Measurements from ENCODE around the gene REL.

GRCh38 chr2:60925994-60926740 is 44.8 kb downstream of the REL start:
- TF ChIP-seq MEF2A (IDR thresholded peaks at IDR 0.05; ENCODE audit: borderline replicate concordance, low read depth), result no peak
- TF ChIP-seq, protein P1, sequence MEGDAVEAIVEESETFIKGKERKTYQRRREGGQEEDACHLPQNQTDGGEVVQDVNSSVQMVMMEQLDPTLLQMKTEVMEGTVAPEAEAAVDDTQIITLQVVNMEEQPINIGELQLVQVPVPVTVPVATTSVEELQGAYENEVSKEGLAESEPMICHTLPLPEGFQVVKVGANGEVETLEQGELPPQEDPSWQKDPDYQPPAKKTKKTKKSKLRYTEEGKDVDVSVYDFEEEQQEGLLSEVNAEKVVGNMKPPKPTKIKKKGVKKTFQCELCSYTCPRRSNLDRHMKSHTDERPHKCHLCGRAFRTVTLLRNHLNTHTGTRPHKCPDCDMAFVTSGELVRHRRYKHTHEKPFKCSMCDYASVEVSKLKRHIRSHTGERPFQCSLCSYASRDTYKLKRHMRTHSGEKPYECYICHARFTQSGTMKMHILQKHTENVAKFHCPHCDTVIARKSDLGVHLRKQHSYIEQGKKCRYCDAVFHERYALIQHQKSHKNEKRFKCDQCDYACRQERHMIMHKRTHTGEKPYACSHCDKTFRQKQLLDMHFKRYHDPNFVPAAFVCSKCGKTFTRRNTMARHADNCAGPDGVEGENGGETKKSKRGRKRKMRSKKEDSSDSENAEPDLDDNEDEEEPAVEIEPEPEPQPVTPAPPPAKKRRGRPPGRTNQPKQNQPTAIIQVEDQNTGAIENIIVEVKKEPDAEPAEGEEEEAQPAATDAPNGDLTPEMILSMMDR (IDR thresholded peaks at IDR 0.05), result no peak

Measured in SK-N-SH (cell line).